HUES48 (cell line): ENCODE results near the gene BTBD8.

ENCODE experiments used
- H3K27ac ChIP-seq: one replicate; pipeline ENCODE4 v1.7.0; 2013; ENCODE audit warnings: low read depth, low read length, inconsistent platforms
- H3K27me3 ChIP-seq: 2 replicates; pipeline ENCODE4 v1.6.1; 2013; ENCODE audit warnings: mild to moderate bottlenecking, low read length; ENCODE audit not compliant: control insufficient read depth, insufficient read depth
- H3K36me3 ChIP-seq: 2 replicates; pipeline ENCODE4 v1.6.1; 2013; ENCODE audit warnings: low read length; ENCODE audit not compliant: control insufficient read depth, insufficient read depth
- H3K4me1 ChIP-seq: 2 replicates; pipeline ENCODE4 v1.6.1; 2013; ENCODE audit warnings: mild to moderate bottlenecking, low read length; ENCODE audit not compliant: control insufficient read depth, insufficient read depth
- H3K4me3 ChIP-seq: 2 replicates; pipeline ENCODE4 v1.5.1; 2013; ENCODE audit warnings: mild to moderate bottlenecking, low read depth, low read length
- H3K9ac ChIP-seq: 2 replicates; pipeline ENCODE4 v1.6.1; 2013; ENCODE audit warnings: mild to moderate bottlenecking, low read depth, low read length, moderate library complexity
- H3K9me3 ChIP-seq: 2 replicates; pipeline ENCODE4 v1.6.1; 2013; ENCODE audit warnings: low read length; ENCODE audit not compliant: control insufficient read depth, insufficient read depth

The BTBD8 gene

DNA sequence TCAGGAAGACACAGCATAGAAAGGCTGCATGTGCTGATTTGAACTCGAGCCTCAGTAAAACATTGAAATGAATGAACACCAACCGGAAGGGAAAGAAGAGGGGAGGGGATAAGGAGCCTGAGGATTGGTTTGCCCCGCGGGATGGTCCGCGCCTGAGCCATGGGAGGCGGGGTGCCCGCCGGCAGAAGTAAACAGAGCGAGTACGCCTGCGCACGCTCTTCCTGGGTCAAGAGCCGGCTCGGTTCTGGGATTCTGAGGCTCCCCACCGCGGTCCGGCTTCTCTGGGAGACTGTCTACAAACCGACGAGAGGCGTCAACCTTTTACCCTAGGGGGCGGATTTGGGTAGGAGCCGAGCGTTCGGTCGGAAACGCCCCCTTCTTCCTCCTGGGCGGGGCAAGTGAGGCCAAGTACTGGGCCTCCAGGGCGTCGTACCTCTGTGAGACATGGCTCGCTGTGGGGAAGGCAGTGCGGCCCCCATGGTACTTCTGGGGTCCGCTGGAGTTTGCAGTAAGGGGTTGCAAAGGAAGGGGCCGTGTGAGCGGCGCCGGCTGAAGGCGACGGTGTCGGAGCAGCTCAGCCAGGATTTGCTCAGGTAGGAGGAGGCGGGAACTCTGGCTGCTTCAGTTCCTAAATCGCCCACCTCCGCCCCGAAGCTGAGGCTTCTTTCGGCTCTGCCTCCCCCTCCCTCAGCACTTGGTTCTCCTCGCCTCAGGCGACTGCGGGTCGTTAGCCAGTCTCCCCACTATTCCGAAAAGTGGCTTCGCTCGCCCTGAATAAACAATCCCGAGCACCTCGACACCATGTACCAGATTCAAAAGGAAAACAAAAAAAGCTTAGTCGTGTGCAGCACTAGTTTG is at the start of gene BTBD8:
Gene BTBD8 (plus strand): TSS at position 218 of the 858 bp plus-strand sequence. CDS start 227 bp downstream, at position 445.
- Histone ChIP-seq H3K4me3 (peak within 1 kb of the TSS; percentile 70), H3K9me3 (peaks cover 6% of the 10 kb centered on the region; the same call in 1 of the 2 replicates), H3K36me3 (no peaks in the 10 kb centered on the region), H3K27ac (peak within 1 kb of the TSS; percentile 93), H3K27me3 (no peaks in the 10 kb centered on the region), H3K9ac (peak within 1 kb of the TSS; percentile 72), H3K4me1 (no peaks in the 10 kb centered on the region)

GRCh38 chr1:92030656-92031107 is 49.5 kb upstream of the BTBD8 start:
- no peak overlapping the region for H3K9ac ChIP-seq
- H3K4me1 ChIP-seq = peaks cover 7% of the 10 kb centered on the region; the same call in 1 of the 2 replicates
- peak overlapping the region; percentile 77 for H3K4me3 ChIP-seq

DNA sequence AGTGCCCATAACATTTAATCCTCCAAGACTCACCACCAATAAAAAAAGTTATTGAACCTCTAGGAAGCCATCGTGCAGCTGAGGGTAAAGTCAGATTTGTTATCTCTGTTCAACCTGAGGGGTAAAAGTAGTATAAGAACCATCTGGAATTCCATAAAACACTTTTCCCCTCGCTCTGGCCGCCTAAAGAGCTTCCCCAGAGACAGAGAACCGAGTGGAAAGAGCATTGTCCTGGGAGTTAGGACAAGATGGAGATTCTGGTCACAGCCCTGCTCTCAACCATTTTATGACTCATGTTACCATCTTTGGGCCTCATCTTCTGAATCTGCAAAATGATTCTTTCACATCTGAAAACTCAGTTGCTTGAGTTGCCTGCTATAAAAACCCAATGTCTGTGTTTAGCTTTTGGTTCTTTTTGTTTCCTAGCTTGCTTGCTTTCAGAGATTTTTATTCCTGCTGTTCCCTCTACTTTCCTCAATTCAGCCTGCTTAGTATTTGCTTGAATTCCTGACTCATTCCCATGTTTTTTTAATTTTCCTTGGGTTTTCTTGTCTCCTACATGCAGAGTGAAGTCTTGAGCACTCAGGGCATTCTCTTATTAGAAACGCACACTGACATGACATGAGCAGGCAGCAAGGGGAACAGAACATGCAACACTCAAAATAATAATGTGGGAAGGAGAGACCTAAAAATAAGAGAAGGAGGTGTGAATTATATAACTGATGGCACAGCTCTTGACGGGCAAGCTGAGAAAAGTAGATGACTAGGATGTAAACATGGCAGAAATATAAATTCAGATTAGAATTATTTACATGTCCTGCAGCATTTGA is 48.6 kb upstream of the BTBD8 start:
- peaks cover 23% of the 10 kb centered on the region for H3K27me3 ChIP-seq

More at GRCh38 chr1:92030656-92031107, 49.5 kb upstream of the BTBD8 start:
- Histone ChIP-seq H3K9me3 (no peaks in the 10 kb centered on the region), H3K27ac (no peak overlapping the region), H3K36me3 (no peaks in the 10 kb centered on the region), H3K27me3 (peaks cover 23% of the 10 kb centered on the region)

GRCh38 chr1:92037400-92037799 is 42.7 kb upstream of the BTBD8 start:
- H3K36me3 ChIP-seq = no peaks in the 10 kb centered on the region
- H3K9me3 ChIP-seq = no peaks in the 10 kb centered on the region
- no peak overlapping the region for H3K27ac ChIP-seq
- no peak overlapping the region for H3K4me3 ChIP-seq
- no peak overlapping the region for H3K9ac ChIP-seq
- H3K4me1 ChIP-seq = peaks cover 8% of the 10 kb centered on the region
- H3K27me3 ChIP-seq = no peaks in the 10 kb centered on the region

More for the DNA sequence above, 48.6 kb upstream of the BTBD8 start:
- no peaks in the 10 kb centered on the region for H3K36me3 ChIP-seq
- peaks cover 7% of the 10 kb centered on the region; the same call in 1 of the 2 replicates for H3K4me1 ChIP-seq
- H3K27ac ChIP-seq = no peak overlapping the region
- H3K9me3 ChIP-seq = no peaks in the 10 kb centered on the region
- no peak overlapping the region for H3K9ac ChIP-seq
- no peak overlapping the region for H3K4me3 ChIP-seq

DNA sequence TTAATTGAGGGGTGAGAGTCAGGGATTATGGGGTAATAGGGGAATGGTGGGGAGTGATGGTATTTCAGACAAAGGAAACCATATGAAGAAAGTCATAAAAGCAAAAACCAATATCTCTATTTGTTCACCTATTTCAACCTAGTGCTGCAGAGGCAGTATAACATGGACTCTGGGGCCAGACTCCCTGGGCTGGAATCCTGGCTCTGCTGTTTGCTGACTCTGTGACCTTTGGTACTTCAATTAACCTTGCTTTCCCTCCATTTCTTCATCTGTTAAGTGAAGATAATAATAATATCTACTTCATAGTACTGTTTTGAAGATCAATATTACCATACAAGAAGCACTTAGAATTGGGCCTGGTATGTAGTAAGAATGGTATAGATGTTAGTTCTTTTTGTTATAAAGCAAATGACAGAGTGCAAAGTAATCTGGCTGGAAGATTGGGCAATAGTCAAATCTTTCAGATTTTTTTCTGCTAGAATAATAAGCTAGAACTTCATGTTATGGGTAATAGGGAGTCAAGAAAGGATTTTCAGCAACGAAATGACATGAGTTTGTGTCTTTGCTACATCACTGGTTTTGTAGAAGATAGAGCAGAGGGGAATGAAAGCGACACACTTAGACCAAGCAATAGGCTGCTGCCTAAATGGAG is 41.3 kb upstream of the BTBD8 start:
- H3K27me3 ChIP-seq = no peaks in the 10 kb centered on the region

GRCh38 chr1:92040971-92041370 is 39.2 kb upstream of the BTBD8 start:
- Histone ChIP-seq H3K4me1 (peaks cover 8% of the 10 kb centered on the region), H3K9me3 (no peaks in the 10 kb centered on the region), H3K27me3 (no peaks in the 10 kb centered on the region), H3K9ac (no peak overlapping the region), H3K36me3 (no peaks in the 10 kb centered on the region), H3K27ac (no peak overlapping the region), H3K4me3 (no peak overlapping the region)

More for the DNA sequence above, 41.3 kb upstream of the BTBD8 start:
- H3K4me3 ChIP-seq = no peak overlapping the region
- no peak overlapping the region for H3K27ac ChIP-seq
- no peaks in the 10 kb centered on the region for H3K9me3 ChIP-seq
- peaks cover 8% of the 10 kb centered on the region for H3K4me1 ChIP-seq
- no peaks in the 10 kb centered on the region for H3K36me3 ChIP-seq
- H3K9ac ChIP-seq = no peak overlapping the region

DNA sequence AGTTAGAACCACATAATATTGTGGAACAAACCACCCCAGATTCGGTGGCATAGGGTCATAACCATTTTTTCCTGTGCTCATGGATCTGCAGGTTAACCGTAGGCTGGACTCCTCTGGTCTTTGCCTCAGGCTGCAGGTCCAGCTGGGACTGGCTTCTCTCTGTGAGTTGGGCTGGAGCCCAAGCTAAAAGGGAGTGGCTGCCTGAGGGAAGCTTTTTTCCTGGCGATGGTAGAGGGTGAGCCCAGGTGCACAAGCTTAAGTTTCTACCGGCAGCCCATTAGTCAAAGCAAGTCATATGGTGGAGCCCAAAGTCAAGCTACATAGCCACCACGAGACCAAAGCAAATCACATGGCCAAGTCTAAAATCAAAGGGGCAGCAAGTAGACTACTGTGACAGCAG is 36.5 kb upstream of the BTBD8 start:
- no peak overlapping the region for H3K4me3 ChIP-seq
- H3K4me1 ChIP-seq = no peaks in the 10 kb centered on the region
- no peak overlapping the region for H3K9ac ChIP-seq
- no peaks in the 10 kb centered on the region for H3K9me3 ChIP-seq
- H3K27me3 ChIP-seq = no peaks in the 10 kb centered on the region
- no peak overlapping the region for H3K27ac ChIP-seq
- H3K36me3 ChIP-seq = no peaks in the 10 kb centered on the region

DNA sequence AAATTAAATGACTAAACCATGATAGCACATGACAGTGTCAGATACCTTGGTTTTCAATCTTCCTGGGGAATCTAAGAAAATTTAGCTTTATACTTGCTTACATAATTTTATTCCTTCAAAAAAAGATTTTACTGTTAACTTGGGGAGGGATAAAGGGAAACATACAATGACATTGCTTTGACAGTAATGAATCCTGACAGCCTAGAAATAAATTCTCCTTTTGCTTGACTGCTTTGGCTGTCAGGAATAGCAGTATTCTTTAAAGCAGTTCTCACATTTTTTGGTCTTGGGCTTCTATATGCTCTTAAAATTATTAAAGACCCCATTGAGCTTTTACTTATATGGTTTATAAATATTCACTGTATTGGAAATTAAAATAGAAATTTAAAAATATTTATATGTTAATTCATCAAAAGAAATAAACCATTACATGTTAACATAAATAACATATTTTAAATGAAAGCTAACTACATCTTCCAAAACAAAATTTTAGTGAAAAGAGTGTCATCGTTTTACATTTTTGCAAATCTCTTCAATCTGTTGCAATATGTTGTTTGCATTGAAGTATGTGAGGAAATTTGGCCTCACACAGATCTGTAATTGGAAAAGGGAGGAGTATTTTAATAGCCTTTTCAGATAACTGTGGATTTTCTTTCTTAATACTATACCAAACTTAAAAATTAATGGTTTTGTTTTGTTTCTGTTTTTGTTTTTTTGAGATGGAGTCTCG is 34.2 kb upstream of the BTBD8 start:
- H3K27ac ChIP-seq = no peak overlapping the region
- H3K27me3 ChIP-seq = no peaks in the 10 kb centered on the region
- no peaks in the 10 kb centered on the region for H3K36me3 ChIP-seq
- no peak overlapping the region for H3K9ac ChIP-seq
- H3K4me3 ChIP-seq = no peak overlapping the region
- no peaks in the 10 kb centered on the region for H3K9me3 ChIP-seq
- no peaks in the 10 kb centered on the region for H3K4me1 ChIP-seq

- Histone ChIP-seq H3K27me3 (no peaks in the 10 kb centered on the region), H3K27ac (no peak overlapping the region), H3K4me3 (no peak overlapping the region), H3K9ac (no peak overlapping the region), H3K36me3 (no peaks in the 10 kb centered on the region), H3K4me1 (no peaks in the 10 kb centered on the region), H3K9me3 (no peaks in the 10 kb centered on the region)
These were observed 28.2 kb upstream of the BTBD8 start for GRCh38 chr1:92051948-92052347.

DNA sequence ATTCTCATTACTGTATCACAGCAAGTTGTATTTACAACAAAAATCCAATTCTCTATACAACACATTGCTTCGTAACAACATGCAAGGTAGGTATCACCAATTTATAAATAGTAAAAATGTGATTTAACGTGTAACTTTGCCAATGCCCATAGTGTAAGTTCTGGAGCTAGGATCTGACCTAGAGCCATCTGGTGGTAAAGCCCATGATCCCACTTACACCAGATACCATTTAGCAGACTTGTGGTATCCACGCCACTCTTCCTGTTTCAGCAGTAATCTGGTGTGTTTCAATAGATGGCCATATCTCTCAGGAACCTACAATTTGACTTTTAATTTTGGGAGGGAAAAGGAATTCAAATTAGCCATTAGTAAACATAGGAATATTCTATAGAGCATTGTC is 15.1 kb upstream of the BTBD8 start:
- no peaks in the 10 kb centered on the region for H3K9me3 ChIP-seq
- no peaks in the 10 kb centered on the region for H3K4me1 ChIP-seq
- no peak overlapping the region for H3K9ac ChIP-seq
- no peaks in the 10 kb centered on the region for H3K27me3 ChIP-seq
- H3K27ac ChIP-seq = no peak overlapping the region
- no peak overlapping the region for H3K4me3 ChIP-seq
- no peaks in the 10 kb centered on the region for H3K36me3 ChIP-seq
